Measurements from ENCODE around the gene ELAVL3.
A peak's percentile ranks its signal among the peaks of the same experiment; 100 is the strongest.

Gene ELAVL3

GRCh38 chr19:11480715-11481533 lies at the start of gene ELAVL3:
Gene ELAVL3, minus strand, starts transcription at chr19:11481046. Its CDS starts 438 bp downstream, at chr19:11480608.
- DNase-seq (ENCODE audit: low read depth): no peak

- peak; percentile 72 for DNase-seq (ENCODE audit: low read depth)
Observed at GRCh38 chr19:11530432-11530831, 49.6 kb upstream of the ELAVL3 start.

GRCh38 chr19:11528551-11529341 lies 47.9 kb upstream of the ELAVL3 start, which contains the start of gene ECSIT:
Gene ECSIT, minus strand, starts transcription at chr19:11529134. Its CDS starts 9,964 bp downstream, at chr19:11519170.
- peak; percentile 98 for DNase-seq (ENCODE audit: low read depth)

GRCh38 chr19:11519138-11519537 lies 38.3 kb upstream of the ELAVL3 start:
- DNase-seq (ENCODE audit: low read depth): no peak

- no peak for DNase-seq (ENCODE audit: low read depth)
Observed at GRCh38 chr19:11513946-11514345, 33.1 kb upstream of the ELAVL3 start.

- DNase-seq (ENCODE audit: low read depth): no peak
Observed at GRCh38 chr19:11510444-11510843, 29.6 kb upstream of the ELAVL3 start.

GRCh38 chr19:11507370-11508078 lies 26.7 kb upstream of the ELAVL3 start:
- no peak for DNase-seq (ENCODE audit: low read depth)

GRCh38 chr19:11506967-11507366 lies 26.1 kb upstream of the ELAVL3 start:
- DNase-seq (ENCODE audit: low read depth): no peak

- no peak for DNase-seq (ENCODE audit: low read depth)
Observed at GRCh38 chr19:11506101-11506555, 25.3 kb upstream of the ELAVL3 start.

- DNase-seq (ENCODE audit: low read depth): peak; percentile 89
Observed at GRCh38 chr19:11505504-11506100, 24.8 kb upstream of the ELAVL3 start, which contains the start of gene ZNF653. Gene ZNF653, minus strand, starts transcription at chr19:11505839. Its CDS starts 53 bp downstream, at chr19:11505786.

- DNase-seq (ENCODE audit: low read depth): peak; percentile 95
Observed at GRCh38 chr19:11505032-11505503, 24.2 kb upstream of the ELAVL3 start.

GRCh38 chr19:11504502-11505031 lies 23.7 kb upstream of the ELAVL3 start:
- no peak for DNase-seq (ENCODE audit: low read depth)

- DNase-seq (ENCODE audit: low read depth): no peak
Observed at GRCh38 chr19:11499890-11500420, 19.1 kb upstream of the ELAVL3 start.

- no peak for DNase-seq (ENCODE audit: low read depth)
Observed at GRCh38 chr19:11499220-11499726, 18.4 kb upstream of the ELAVL3 start.

GRCh38 chr19:11496391-11497163 lies 15.7 kb upstream of the ELAVL3 start:
- DNase-seq (ENCODE audit: low read depth): peak; percentile 71

- DNase-seq (ENCODE audit: low read depth): no peak
Observed at GRCh38 chr19:11495885-11496284, 15.0 kb upstream of the ELAVL3 start.

- DNase-seq (ENCODE audit: low read depth): no peak
Observed at GRCh38 chr19:11495481-11495880, 14.6 kb upstream of the ELAVL3 start.

- DNase-seq (ENCODE audit: low read depth): no peak
Observed at GRCh38 chr19:11494634-11495285, 13.9 kb upstream of the ELAVL3 start.

GRCh38 chr19:11489378-11489777 lies 8.5 kb upstream of the ELAVL3 start:
- DNase-seq (ENCODE audit: low read depth): no peak
